Transverse colon (tissue), 3 donors: ENCODE data around the gene C10orf67.

Source experiments
- CTCF ChIP-seq, 5 experiments: fragments of 200-600 bp in 3 of 5; fragments of 450-650 bp in 2 of 5; sonication (generic) in 3 of 5; IDR thresholded peaks; 1 replicate in 2 of 5; 2 replicates in 3 of 5; pipeline ENCODE4 v1.5.1; 2016 to 2017; ENCODE audit warnings: antibody characterized with exemption in 5 of 5, inconsistent platforms in 3 of 5, mild to moderate bottlenecking in 2 of 5, moderate library complexity in 1 of 5
- POLR2A ChIP-seq: fragments of 450-650 bp; IDR thresholded peaks from one replicate; pipeline ENCODE4 v1.6.1; 2016; ENCODE audit warnings: antibody characterized with exemption, mild to moderate bottlenecking, moderate library complexity

DNA sequence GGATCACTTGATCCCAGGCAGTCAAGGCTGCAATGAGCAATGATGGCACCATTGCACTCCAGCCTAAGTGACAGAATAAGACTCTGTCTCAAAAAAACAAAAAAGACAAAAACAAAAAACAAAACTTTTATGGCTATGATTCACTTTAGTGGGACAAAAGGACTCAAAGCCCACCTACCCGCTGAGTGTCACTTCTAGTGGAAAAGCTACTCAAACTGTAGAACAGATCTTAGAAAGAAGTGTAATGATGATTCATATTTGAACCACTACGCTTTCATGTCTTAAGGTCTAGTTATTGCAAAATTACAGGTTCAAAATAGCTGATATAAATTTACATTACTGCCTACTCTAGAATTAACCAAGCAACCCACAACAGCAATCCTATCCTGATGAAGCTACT, 47.2 kb upstream of the C10orf67 start:
- TF ChIP-seq CTCF (IDR thresholded peaks at IDR 0.05) (no peak), POLR2A (no peak)
